KMS-11 (cell line): ENCODE data around the gene RBM8A.

Experiments used
- H2AFZ ChIP-seq: fragments of 200-600 bp; sonication (generic); 2 replicates; pipeline ENCODE4 v1.6.1; 2016; ENCODE audit warnings: antibody characterized with exemption, mixed run types, low read depth
- H3K27ac ChIP-seq: fragments of 200-600 bp; sonication (generic); 2 replicates; pipeline ENCODE4 v1.6.1; 2016; ENCODE audit warnings: mild to moderate bottlenecking, mixed run types
- H3K27me3 ChIP-seq: fragments of 200-600 bp; sonication (generic); 2 replicates; pipeline ENCODE4 v1.6.1; 2017; ENCODE audit warnings: mild to moderate bottlenecking, low read depth, mixed run types, moderate library complexity; ENCODE audit not compliant: insufficient read depth
- H3K36me3 ChIP-seq: fragments of 200-600 bp; sonication (generic); 2 replicates; pipeline ENCODE4 v1.6.1; 2017; ENCODE audit warnings: mild to moderate bottlenecking, mixed run types; ENCODE audit not compliant: insufficient read depth
- H3K4me1 ChIP-seq: fragments of 200-600 bp; sonication (generic); 2 replicates; pipeline ENCODE4 v1.6.1; 2016; ENCODE audit warnings: mild to moderate bottlenecking, low read depth, mixed run types; ENCODE audit not compliant: poor library complexity, severe bottlenecking
- H3K4me2 ChIP-seq: fragments of 200-600 bp; sonication (generic); 2 replicates; pipeline ENCODE4 v1.7.0; 2016; ENCODE audit warnings: mild to moderate bottlenecking, mixed run types
- H3K4me3 ChIP-seq: fragments of 200-600 bp; sonication (generic); IDR thresholded peaks from 2 replicates; pipeline ENCODE4 v1.6.1; 2017; ENCODE audit warnings: low read depth, low read length, mixed read lengths; ENCODE audit not compliant: insufficient read depth
- H3K79me2 ChIP-seq: fragments of 200-600 bp; sonication (generic); 2 replicates; pipeline ENCODE4 v1.6.1; 2016; ENCODE audit warnings: low read depth, mixed run types; ENCODE audit not compliant: insufficient read depth
- H3K9ac ChIP-seq: fragments of 200-600 bp; sonication (generic); 2 replicates; pipeline ENCODE4 v1.6.1; 2016; ENCODE audit warnings: mild to moderate bottlenecking, mixed run types
- H4K20me1 ChIP-seq: fragments of 200-600 bp; sonication (generic); 2 replicates; pipeline ENCODE4 v1.6.1; 2016; ENCODE audit warnings: mild to moderate bottlenecking, mixed run types; ENCODE audit not compliant: insufficient read depth
- TF ChIP-seq, protein P1 (sequence below): fragments of 200-600 bp; sonication (generic); conservative IDR thresholded peaks from 2 replicates; pipeline ENCODE4 v1.6.1; 2017; ENCODE audit warnings: low read depth, mild to moderate bottlenecking, antibody characterized with exemption, low read length, moderate library complexity, mixed read lengths

Gene RBM8A

DNA sequence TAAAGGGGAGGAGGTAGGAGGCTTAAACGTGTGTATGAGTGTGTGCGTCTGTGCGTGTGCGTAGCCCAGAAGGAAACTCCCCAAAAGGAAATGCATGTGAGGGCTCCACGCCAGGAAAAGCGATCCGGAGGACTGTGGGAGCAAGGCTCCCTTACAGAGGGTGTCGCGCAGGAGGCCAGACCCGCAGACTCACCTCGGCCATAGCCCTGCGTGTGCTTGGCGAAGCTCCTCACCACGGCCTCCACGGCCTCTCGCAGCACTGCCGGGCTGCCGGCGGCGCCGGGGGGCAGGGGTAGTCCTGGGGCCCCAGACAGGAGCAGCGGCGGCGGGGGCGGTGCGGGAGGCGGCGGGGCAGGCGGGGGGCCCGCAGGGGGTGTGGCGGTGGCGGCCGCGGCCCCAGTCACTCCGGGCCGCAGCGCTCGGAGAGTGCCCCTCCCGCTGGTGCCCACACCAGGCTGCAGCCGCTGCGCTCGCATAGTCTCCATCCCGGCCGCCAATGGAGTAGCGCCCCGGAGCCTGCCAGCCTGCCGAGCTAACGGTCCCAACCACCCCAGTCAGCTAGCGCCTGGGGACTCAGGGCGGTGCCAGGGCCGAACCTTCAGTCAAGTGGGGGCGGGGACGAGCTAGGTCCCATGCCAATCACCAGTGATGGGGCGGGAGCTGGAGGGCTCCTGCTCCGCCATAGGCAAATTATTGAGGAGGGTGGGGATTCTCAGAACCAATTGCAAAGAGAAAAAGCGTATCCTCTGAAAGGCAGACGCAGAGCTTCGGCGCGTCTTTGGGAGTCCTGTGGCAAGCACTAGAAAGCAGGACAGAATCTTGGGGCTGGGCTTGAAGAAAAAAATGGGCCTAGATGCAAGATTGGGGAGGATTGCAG lies 30.4 kb upstream of the RBM8A start, which contains the start of gene LIX1L:
Gene LIX1L (minus strand): TSS at position 575 of the 877 bp plus-strand sequence. CDS start 90 bp downstream, at position 485.
- Histone ChIP-seq H3K4me1 (peaks cover 28% of the 10 kb centered on the region), H2AFZ (peak within 1 kb of the TSS; percentile 63), H3K27ac (peak within 1 kb of the TSS; percentile 50), H3K4me3 (peak within 1 kb of the TSS; percentile 94), H4K20me1 (no peaks in the 10 kb centered on the region), H3K9ac (peak within 1 kb of the TSS; percentile 65), H3K79me2 (peaks cover 4% of the 10 kb centered on the region; the same call in 1 of the 2 replicates), H3K36me3 (no peaks in the 10 kb centered on the region), H3K27me3 (no peaks in the 10 kb centered on the region), H3K4me2 (peak within 1 kb of the TSS; percentile 77)
- TF ChIP-seq, protein P1, sequence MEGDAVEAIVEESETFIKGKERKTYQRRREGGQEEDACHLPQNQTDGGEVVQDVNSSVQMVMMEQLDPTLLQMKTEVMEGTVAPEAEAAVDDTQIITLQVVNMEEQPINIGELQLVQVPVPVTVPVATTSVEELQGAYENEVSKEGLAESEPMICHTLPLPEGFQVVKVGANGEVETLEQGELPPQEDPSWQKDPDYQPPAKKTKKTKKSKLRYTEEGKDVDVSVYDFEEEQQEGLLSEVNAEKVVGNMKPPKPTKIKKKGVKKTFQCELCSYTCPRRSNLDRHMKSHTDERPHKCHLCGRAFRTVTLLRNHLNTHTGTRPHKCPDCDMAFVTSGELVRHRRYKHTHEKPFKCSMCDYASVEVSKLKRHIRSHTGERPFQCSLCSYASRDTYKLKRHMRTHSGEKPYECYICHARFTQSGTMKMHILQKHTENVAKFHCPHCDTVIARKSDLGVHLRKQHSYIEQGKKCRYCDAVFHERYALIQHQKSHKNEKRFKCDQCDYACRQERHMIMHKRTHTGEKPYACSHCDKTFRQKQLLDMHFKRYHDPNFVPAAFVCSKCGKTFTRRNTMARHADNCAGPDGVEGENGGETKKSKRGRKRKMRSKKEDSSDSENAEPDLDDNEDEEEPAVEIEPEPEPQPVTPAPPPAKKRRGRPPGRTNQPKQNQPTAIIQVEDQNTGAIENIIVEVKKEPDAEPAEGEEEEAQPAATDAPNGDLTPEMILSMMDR, result no peak

DNA sequence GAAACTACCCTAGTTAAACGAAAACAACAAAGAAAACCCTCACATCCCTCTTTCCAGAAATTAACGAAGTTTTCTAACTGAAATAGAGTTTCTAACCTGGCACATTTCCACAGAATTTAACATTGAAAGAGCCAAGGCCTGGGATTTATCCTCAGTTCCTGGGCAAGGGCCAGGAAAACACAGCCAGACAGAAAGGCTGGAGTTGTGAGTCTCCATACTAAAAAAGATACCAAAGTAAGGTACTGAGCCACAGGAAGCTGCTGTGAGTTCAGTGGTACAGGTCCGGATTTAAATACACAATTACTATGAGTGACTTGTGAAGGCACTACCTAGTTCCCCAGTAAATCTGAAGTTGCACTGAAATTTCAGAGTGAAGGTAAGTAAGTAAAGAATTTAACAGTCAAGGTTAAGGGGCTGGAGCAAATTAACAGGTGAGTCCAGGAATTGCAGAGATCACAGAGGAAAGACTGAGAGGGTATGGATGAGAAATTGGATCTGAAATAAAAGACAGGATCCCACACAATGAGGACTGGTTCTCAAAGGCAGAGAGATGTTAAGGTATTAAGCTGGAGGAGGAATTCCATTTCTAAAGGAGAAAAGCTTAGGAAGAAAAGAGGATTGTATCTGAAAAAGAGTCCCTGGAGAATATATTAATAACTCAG lies 29.6 kb upstream of the RBM8A start:
- Histone ChIP-seq H3K27ac (peak overlapping the region; percentile 50), H3K4me1 (peaks cover 28% of the 10 kb centered on the region)

DNA sequence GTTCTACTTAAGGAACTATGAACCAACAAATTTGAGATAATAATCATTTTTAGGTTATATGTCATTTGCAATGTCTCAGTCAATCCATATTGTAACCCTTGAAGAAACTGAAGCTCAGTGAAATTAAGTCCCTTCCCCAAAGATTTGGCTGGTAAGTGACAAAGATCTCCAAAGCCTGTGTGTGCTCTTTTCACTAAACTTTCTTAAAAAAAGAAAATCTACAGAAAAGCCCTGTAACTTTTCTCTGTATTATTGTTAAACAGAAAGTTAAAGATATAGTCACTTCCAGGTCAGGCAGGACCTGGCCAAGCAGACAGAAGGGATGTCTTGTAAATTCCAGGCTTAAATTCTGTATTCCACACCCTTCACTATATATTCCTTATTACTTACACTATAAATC lies 29.1 kb upstream of the RBM8A start:
- no peaks in the 10 kb centered on the region for H3K36me3 ChIP-seq

More for the DNA sequence above, 29.6 kb upstream of the RBM8A start:
- no peaks in the 10 kb centered on the region for H4K20me1 ChIP-seq
- H3K79me2 ChIP-seq, result peaks cover 4% of the 10 kb centered on the region; the same call in 1 of the 2 replicates
- H3K27me3 ChIP-seq, result no peaks in the 10 kb centered on the region
- H3K36me3 ChIP-seq, result no peaks in the 10 kb centered on the region
- H2AFZ ChIP-seq, result peak overlapping the region; percentile 63
- TF ChIP-seq, protein P1, result no peak
- peak overlapping the region; percentile 77 for H3K4me2 ChIP-seq
- peak overlapping the region; percentile 65 for H3K9ac ChIP-seq
- peak overlapping the region; percentile 94 for H3K4me3 ChIP-seq

DNA sequence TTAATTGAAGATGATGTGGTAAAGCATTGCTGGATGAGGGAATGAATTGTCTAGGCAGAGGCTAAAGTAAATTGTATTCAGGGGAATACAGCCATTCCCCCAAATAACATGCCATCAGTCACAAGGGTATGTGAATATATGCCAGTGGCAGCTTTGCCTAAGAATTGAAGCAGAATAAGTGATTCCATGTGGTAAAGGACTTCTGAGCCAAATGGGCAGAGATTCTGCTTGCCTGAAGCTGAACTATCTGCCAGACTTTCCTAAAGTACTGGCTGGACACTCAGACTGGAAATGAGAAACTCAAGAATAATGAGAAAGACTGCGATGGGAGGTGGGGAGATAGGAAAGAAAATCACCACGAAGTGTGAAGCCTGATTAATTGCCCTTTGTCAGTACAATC lies 28.2 kb upstream of the RBM8A start:
- no peak overlapping the region for H2AFZ ChIP-seq
- H3K79me2 ChIP-seq, result peaks cover 4% of the 10 kb centered on the region; the same call in 1 of the 2 replicates
- no peak overlapping the region for H3K9ac ChIP-seq
- H3K4me3 ChIP-seq, result no peak overlapping the region
- TF ChIP-seq, protein P1, result no peak
- peak overlapping the region; percentile 77; the same call in 1 of the 2 replicates for H3K4me2 ChIP-seq
- H3K27ac ChIP-seq, result no peak overlapping the region
- peaks cover 28% of the 10 kb centered on the region for H3K4me1 ChIP-seq
- no peaks in the 10 kb centered on the region for H3K27me3 ChIP-seq
- H4K20me1 ChIP-seq, result no peaks in the 10 kb centered on the region
- H3K36me3 ChIP-seq, result no peaks in the 10 kb centered on the region

More for the DNA sequence above, 29.1 kb upstream of the RBM8A start:
- peaks cover 4% of the 10 kb centered on the region; the same call in 1 of the 2 replicates for H3K79me2 ChIP-seq
- no peaks in the 10 kb centered on the region for H3K27me3 ChIP-seq
- H3K4me2 ChIP-seq, result peak overlapping the region; percentile 77
- H3K4me3 ChIP-seq, result no peak overlapping the region
- no peaks in the 10 kb centered on the region for H4K20me1 ChIP-seq
- H3K9ac ChIP-seq, result 0 out of 2 replicates have a peak overlapping the region, but pooled peaks have one; percentile 65
- H3K27ac ChIP-seq, result no peak overlapping the region
- peaks cover 28% of the 10 kb centered on the region for H3K4me1 ChIP-seq
- TF ChIP-seq, protein P1, result no peak
- peak overlapping the region; percentile 63; the same call in 1 of the 2 replicates for H2AFZ ChIP-seq
